ENCODE results near the gene THBS3.
"Not testable (repeated sequence)": the region's sequence is repeated elsewhere in the genome, so short reads cannot be mapped to it uniquely, and the experiment has no call there.

Gene THBS3

GRCh38 chr1:155233502-155233901 is 25.8 kb upstream of the THBS3 start:
- DNase-seq, result not testable (repeated sequence)

- not testable (repeated sequence) for DNase-seq
Measured at GRCh38 chr1:155232001-155232978, 24.6 kb upstream of the THBS3 start.

GRCh38 chr1:155231302-155231701 is 23.6 kb upstream of the THBS3 start:
- not testable (repeated sequence) for DNase-seq

- DNase-seq, result no peak
Measured at GRCh38 chr1:155228096-155228427, 20.4 kb upstream of the THBS3 start.

- peak; percentile 98 for DNase-seq
Measured at GRCh38 chr1:155227261-155228095, 19.8 kb upstream of the THBS3 start.

GRCh38 chr1:155226910-155227260 is 19.2 kb upstream of the THBS3 start:
- peak; percentile 34 for DNase-seq

GRCh38 chr1:155226188-155226909 is 18.7 kb upstream of the THBS3 start:
- DNase-seq, result peak; percentile 48

- DNase-seq, result not testable (repeated sequence)
Measured at GRCh38 chr1:155225404-155225759, 17.7 kb upstream of the THBS3 start.

- DNase-seq, result no peak
Measured at GRCh38 chr1:155223047-155223446, 15.3 kb upstream of the THBS3 start.

- DNase-seq, result not testable (repeated sequence)
Measured at GRCh38 chr1:155220211-155220965, 12.7 kb upstream of the THBS3 start.

GRCh38 chr1:155219592-155220031 is 11.9 kb upstream of the THBS3 start:
- DNase-seq, result no peak

GRCh38 chr1:155218854-155219591 is 11.3 kb upstream of the THBS3 start:
- peak; percentile 59 for DNase-seq

- not testable (repeated sequence) for DNase-seq
Measured at GRCh38 chr1:155214702-155215101, 7.0 kb upstream of the THBS3 start.

- DNase-seq, result not testable (repeated sequence)
Measured at GRCh38 chr1:155212051-155212440, 4.3 kb upstream of the THBS3 start.

GRCh38 chr1:155211381-155212050 is 3.8 kb upstream of the THBS3 start:
- DNase-seq, result not testable (repeated sequence)

- no peak for DNase-seq
Measured at GRCh38 chr1:155210314-155211104, 2.8 kb upstream of the THBS3 start.

- DNase-seq, result no peak
Measured at GRCh38 chr1:155209312-155209721, 1.6 kb upstream of the THBS3 start.

GRCh38 chr1:155208541-155209311 is 1.0 kb upstream of the THBS3 start, which contains the start of gene MTX1:
Gene MTX1, plus strand, starts transcription at chr1:155208695. Its CDS starts 110 bp downstream, at chr1:155208805.
- DNase-seq, result peak; percentile 61
